Measurements from ENCODE around the gene DST.

DST gene

GRCh38 chr6:56536536-56536935 lies 106.2 kb downstream of the DST start:
- Histone ChIP-seq H3K4me1 (ENCODE audit: control insufficient read depth, insufficient read depth, low read length) (peaks cover 34% of the 10 kb centered on the region), H3K9ac (ENCODE audit: low read length) (no peak overlapping the region), H3K36me3 (ENCODE audit: control insufficient read depth, insufficient read depth, low read length) (peaks cover 18% of the 10 kb centered on the region), H3K27ac (ENCODE audit: low read depth, low read length) (peak overlapping the region; percentile 50), H3K4me3 (ENCODE audit: low read length) (no peak overlapping the region), H3K27me3 (ENCODE audit: control insufficient read depth, insufficient read depth, low read length) (no peaks in the 10 kb centered on the region)

GRCh38 chr6:56535626-56536025 lies 107.1 kb downstream of the DST start:
- Histone ChIP-seq H3K36me3 (ENCODE audit: control insufficient read depth, insufficient read depth, low read length) (peaks cover 18% of the 10 kb centered on the region), H3K4me3 (ENCODE audit: low read length) (no peak overlapping the region), H3K27ac (ENCODE audit: low read depth, low read length) (no peak overlapping the region), H3K9ac (ENCODE audit: low read length) (no peak overlapping the region), H3K4me1 (ENCODE audit: control insufficient read depth, insufficient read depth, low read length) (peaks cover 34% of the 10 kb centered on the region), H3K27me3 (ENCODE audit: control insufficient read depth, insufficient read depth, low read length) (no peaks in the 10 kb centered on the region)

GRCh38 chr6:56534680-56535419 lies 107.8 kb downstream of the DST start:
- peak overlapping the region; percentile 24 for H3K27ac ChIP-seq (ENCODE audit: low read depth, low read length)
- H3K4me1 ChIP-seq (ENCODE audit: control insufficient read depth, insufficient read depth, low read length) = peaks cover 40% of the 10 kb centered on the region
- no peak overlapping the region for H3K9ac ChIP-seq (ENCODE audit: low read length)
- H3K36me3 ChIP-seq (ENCODE audit: control insufficient read depth, insufficient read depth, low read length) = peaks cover 18% of the 10 kb centered on the region
- no peak overlapping the region for H3K4me3 ChIP-seq (ENCODE audit: low read length)
- H3K27me3 ChIP-seq (ENCODE audit: control insufficient read depth, insufficient read depth, low read length) = no peaks in the 10 kb centered on the region

- Histone ChIP-seq H3K4me1 (ENCODE audit: control insufficient read depth, insufficient read depth, low read length) (peaks cover 48% of the 10 kb centered on the region), H3K9ac (ENCODE audit: low read length) (no peak overlapping the region), H3K36me3 (ENCODE audit: control insufficient read depth, insufficient read depth, low read length) (peaks cover 24% of the 10 kb centered on the region), H3K27me3 (ENCODE audit: control insufficient read depth, insufficient read depth, low read length) (no peaks in the 10 kb centered on the region), H3K27ac (ENCODE audit: low read depth, low read length) (peak overlapping the region; percentile 48), H3K4me3 (ENCODE audit: low read length) (no peak overlapping the region)
Measured at GRCh38 chr6:56532766-56533551, 109.7 kb downstream of the DST start.

- Histone ChIP-seq H3K27me3 (ENCODE audit: control insufficient read depth, insufficient read depth, low read length) (no peaks in the 10 kb centered on the region), H3K4me3 (ENCODE audit: low read length) (no peak overlapping the region), H3K27ac (ENCODE audit: low read depth, low read length) (peak overlapping the region; percentile 59), H3K9ac (ENCODE audit: low read length) (no peak overlapping the region), H3K4me1 (ENCODE audit: control insufficient read depth, insufficient read depth, low read length) (peaks cover 43% of the 10 kb centered on the region), H3K36me3 (ENCODE audit: control insufficient read depth, insufficient read depth, low read length) (peaks cover 27% of the 10 kb centered on the region)
Measured at GRCh38 chr6:56531839-56532595, 110.7 kb downstream of the DST start.

GRCh38 chr6:56529594-56530191 lies 113.0 kb downstream of the DST start:
- Histone ChIP-seq H3K4me1 (ENCODE audit: control insufficient read depth, insufficient read depth, low read length) (peaks cover 39% of the 10 kb centered on the region), H3K4me3 (ENCODE audit: low read length) (no peak overlapping the region), H3K27me3 (ENCODE audit: control insufficient read depth, insufficient read depth, low read length) (no peaks in the 10 kb centered on the region), H3K27ac (ENCODE audit: low read depth, low read length) (peak overlapping the region; percentile 63), H3K9ac (ENCODE audit: low read length) (no peak overlapping the region), H3K36me3 (ENCODE audit: control insufficient read depth, insufficient read depth, low read length) (peaks cover 17% of the 10 kb centered on the region)

GRCh38 chr6:56528412-56528841 lies 114.3 kb downstream of the DST start:
- Histone ChIP-seq H3K4me3 (ENCODE audit: low read length) (no peak overlapping the region), H3K4me1 (ENCODE audit: control insufficient read depth, insufficient read depth, low read length) (peaks cover 42% of the 10 kb centered on the region), H3K36me3 (ENCODE audit: control insufficient read depth, insufficient read depth, low read length) (peaks cover 14% of the 10 kb centered on the region), H3K27me3 (ENCODE audit: control insufficient read depth, insufficient read depth, low read length) (no peaks in the 10 kb centered on the region), H3K9ac (ENCODE audit: low read length) (no peak overlapping the region), H3K27ac (ENCODE audit: low read depth, low read length) (peak overlapping the region; percentile 49)

- no peak overlapping the region for H3K9ac ChIP-seq (ENCODE audit: low read length)
- H3K27me3 ChIP-seq (ENCODE audit: control insufficient read depth, insufficient read depth, low read length) = no peaks in the 10 kb centered on the region
- H3K4me1 ChIP-seq (ENCODE audit: control insufficient read depth, insufficient read depth, low read length) = peaks cover 37% of the 10 kb centered on the region
- H3K27ac ChIP-seq (ENCODE audit: low read depth, low read length) = peak overlapping the region; percentile 49
- H3K36me3 ChIP-seq (ENCODE audit: control insufficient read depth, insufficient read depth, low read length) = peaks cover 14% of the 10 kb centered on the region
- no peak overlapping the region for H3K4me3 ChIP-seq (ENCODE audit: low read length)
Measured at GRCh38 chr6:56527934-56528333, 114.8 kb downstream of the DST start.

GRCh38 chr6:56526860-56527544 lies 115.7 kb downstream of the DST start:
- H3K4me3 ChIP-seq (ENCODE audit: low read length) = no peak overlapping the region
- H3K27me3 ChIP-seq (ENCODE audit: control insufficient read depth, insufficient read depth, low read length) = no peaks in the 10 kb centered on the region
- peaks cover 35% of the 10 kb centered on the region for H3K4me1 ChIP-seq (ENCODE audit: control insufficient read depth, insufficient read depth, low read length)
- no peak overlapping the region for H3K9ac ChIP-seq (ENCODE audit: low read length)
- peaks cover 12% of the 10 kb centered on the region for H3K36me3 ChIP-seq (ENCODE audit: control insufficient read depth, insufficient read depth, low read length)
- H3K27ac ChIP-seq (ENCODE audit: low read depth, low read length) = peak overlapping the region; percentile 49

- Histone ChIP-seq H3K4me1 (ENCODE audit: control insufficient read depth, insufficient read depth, low read length) (peaks cover 35% of the 10 kb centered on the region), H3K9ac (ENCODE audit: low read length) (no peak overlapping the region)
Measured at GRCh38 chr6:56525974-56526789, 116.5 kb downstream of the DST start.

More at GRCh38 chr6:56525974-56526789, 116.5 kb downstream of the DST start:
- Histone ChIP-seq H3K36me3 (ENCODE audit: control insufficient read depth, insufficient read depth, low read length) (peaks cover 9% of the 10 kb centered on the region), H3K27ac (ENCODE audit: low read depth, low read length) (peak overlapping the region; percentile 80), H3K4me3 (ENCODE audit: low read length) (no peak overlapping the region), H3K27me3 (ENCODE audit: control insufficient read depth, insufficient read depth, low read length) (no peaks in the 10 kb centered on the region)

Data from rectal smooth muscle tissue (tissue), 1 donor.